Stromal cell of bone marrow (primary cell): ENCODE data around the gene NBEA.
A peak's percentile ranks its signal among the peaks of the same experiment; 100 is the strongest.
"Not testable (repeated sequence)": the region's sequence is repeated elsewhere in the genome, so short reads cannot be mapped to it uniquely, and the experiment has no call there.

Experiments used
- DNase-seq: peaks from one replicate; pipeline ENCODE4 v3.0.0-alpha.2; 2012; ENCODE audit warnings: low read depth

The NBEA gene

GRCh38 chr13:35672611-35673010 is 730.5 kb downstream of the NBEA start:
- DNase-seq = no peak

DNA sequence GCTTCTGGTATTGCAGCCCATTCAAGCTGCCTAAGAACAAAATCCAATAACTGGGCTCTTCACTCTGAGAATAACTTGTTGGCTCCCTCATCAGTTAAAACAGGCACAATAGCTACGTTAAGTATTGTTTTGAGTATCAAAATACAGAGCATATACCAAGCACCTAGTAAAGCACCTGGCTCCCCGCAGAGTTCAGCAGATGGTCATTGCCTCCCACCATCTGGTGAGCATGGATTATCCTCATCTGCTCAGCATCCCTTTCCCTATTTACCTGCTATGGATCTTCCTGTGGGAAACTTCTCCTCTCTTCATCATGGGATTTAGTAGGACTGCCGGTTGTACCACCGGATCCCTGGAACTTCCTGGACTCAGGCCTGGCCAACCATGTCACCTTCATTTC is 733.6 kb downstream of the NBEA start:
- DNase-seq = no peak

- DNase-seq = not testable (repeated sequence)
Measured at GRCh38 chr13:35677863-35678262, 735.8 kb downstream of the NBEA start.

- DNase-seq = no peak
Measured at GRCh38 chr13:35681685-35682084, 739.6 kb downstream of the NBEA start.

GRCh38 chr13:35684432-35684831 is 742.4 kb downstream of the NBEA start:
- no peak for DNase-seq

DNA sequence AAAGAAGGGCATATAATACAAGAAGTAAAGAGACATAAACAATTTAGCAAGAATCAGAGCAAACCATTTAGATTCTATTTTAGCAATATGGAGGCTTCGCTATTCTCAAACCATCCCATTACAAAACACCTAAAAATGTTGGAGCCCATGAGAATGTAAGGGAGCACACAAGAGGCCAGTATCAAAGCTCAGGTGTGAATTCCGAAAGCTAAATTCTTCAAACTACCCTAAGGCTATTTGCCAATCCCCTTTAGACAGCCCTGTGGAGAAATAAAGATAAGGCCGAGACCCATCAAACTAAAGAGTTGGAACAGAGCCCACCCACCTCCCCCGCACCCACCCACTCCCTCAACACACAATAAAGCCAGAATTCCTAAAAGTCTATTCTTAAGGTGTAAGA is 745.3 kb downstream of the NBEA start:
- no peak for DNase-seq

DNA sequence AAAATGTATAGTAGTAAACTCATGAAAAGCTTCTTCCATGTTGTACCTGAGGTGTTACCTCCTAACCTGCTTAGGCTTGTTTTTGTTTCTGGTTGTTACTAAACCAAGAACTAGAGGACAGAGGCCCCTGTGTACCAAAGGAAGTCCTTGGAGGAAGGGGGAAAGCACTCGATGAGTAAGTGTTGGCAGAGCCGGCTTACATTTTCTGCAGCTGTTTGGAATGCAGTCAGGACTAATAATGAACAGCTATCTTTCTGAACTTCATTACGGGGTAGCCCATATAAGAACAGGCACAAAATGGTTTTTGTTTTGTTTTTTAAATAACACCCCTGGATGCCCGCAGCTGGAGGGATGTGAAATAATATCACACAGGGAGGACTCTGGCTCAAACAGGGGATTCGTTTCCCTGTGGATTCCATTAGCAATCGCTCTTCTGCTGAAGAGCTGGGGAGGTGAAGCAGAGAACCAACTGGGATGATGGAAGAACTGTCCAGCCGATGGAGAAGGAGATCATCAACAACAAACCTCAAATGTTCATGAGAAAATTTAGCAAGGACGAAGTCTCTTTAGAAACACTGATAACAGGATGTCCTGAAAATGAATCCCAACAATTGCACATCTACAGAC is 748.6 kb downstream of the NBEA start:
- DNase-seq = no peak

- DNase-seq = no peak
Measured at GRCh38 chr13:35693134-35693784, 751.2 kb downstream of the NBEA start.

GRCh38 chr13:35694031-35694430 is 752.0 kb downstream of the NBEA start:
- no peak for DNase-seq

GRCh38 chr13:35694549-35695447 is 752.7 kb downstream of the NBEA start:
- DNase-seq = no peak

GRCh38 chr13:35695448-35695770 is 753.3 kb downstream of the NBEA start:
- no peak for DNase-seq

- no peak for DNase-seq
Measured at GRCh38 chr13:35697186-35697730, 755.2 kb downstream of the NBEA start.

GRCh38 chr13:35698911-35699576 is 757.0 kb downstream of the NBEA start:
- peak; percentile 49 for DNase-seq

GRCh38 chr13:35699825-35700510 is 757.9 kb downstream of the NBEA start:
- DNase-seq = no peak

GRCh38 chr13:35700671-35701070 is 758.6 kb downstream of the NBEA start:
- no peak for DNase-seq

DNA sequence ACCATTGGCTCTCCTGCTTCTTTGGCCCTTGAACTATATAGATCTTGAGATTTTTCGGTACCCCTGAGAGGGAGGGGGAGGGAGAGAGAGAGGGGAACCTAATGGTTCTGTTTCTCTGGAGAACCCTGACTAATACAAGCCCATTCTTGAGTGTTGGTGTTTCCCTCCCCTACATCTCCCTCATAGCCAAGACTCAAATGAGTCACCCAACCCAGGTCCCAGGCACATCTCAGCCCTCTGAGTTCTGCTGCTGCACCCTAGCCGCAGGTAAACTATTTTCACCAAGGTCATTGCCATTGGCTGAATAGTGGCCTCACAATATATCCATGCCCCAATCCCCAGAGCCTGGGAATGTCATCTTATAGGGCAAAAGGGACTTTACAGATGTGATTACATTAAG is 760.2 kb downstream of the NBEA start:
- no peak for DNase-seq

GRCh38 chr13:35703061-35703460 is 761.0 kb downstream of the NBEA start:
- no peak for DNase-seq

- no peak for DNase-seq
Measured at GRCh38 chr13:35704331-35704730, 762.3 kb downstream of the NBEA start.

- DNase-seq = no peak
Measured at GRCh38 chr13:35706281-35706680, 764.2 kb downstream of the NBEA start.

DNA sequence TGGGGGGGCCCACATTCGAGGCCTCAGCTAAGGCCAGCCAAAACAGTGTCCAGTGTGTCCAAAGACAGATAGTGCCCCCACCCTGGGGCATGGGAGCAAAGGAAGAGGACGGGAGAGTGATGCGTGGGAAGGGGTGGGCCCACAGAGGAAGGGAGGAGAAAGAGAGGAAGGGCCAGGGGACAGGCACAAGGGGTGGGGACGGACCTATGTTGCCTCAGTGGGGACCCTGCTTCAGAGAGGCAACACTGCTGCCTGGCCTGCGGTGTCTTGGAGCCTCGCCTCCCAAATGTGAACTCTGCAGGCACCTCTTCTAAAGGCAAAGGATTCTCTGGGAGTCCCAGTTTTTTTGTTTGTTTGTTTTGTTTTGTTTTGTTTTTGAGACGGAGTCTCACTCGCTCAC is 764.7 kb downstream of the NBEA start:
- no peak for DNase-seq

DNA sequence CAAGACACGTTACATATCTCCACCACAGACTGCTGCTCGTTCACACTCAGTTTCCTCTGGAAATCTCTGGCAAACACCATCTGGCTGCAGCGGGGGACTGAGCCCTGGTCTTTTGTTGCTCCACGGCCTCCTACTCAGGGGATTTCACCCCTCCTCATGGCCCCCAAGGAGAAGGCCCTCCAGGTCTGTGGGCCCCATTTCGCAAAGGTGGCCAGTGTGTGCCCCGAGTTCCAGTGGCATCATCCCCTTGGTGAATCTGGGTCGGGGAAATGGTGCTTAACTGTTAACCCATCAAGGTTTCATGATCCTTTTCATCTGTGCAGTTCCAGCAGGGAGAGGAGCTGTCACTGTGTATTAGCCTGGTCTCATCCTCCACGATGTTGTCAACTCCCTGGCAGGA is 769.8 kb downstream of the NBEA start:
- no peak for DNase-seq
